Bronchial smooth muscle cell (primary cell): ENCODE measurements around the gene PCDHGB4. TPM values are rescaled to one million over a fixed set of nuclear protein-coding genes. Genes with fewer than 3 reads are reported as not detected.

Experiments
- total RNA-seq: library from RNA; depleted of rRNA; stranded (reverse); fragments of >200 nt; gene quantifications from 2 replicates; pipeline ENCODE4 v1.2.1, GENCODE V29; 2014

Gene PCDHGB4
- total RNA-seq, 1 donor from 2014 or later = 34.0 TPM

GRCh38 chr5:141412854-141413539 lies 25.5 kb downstream of the PCDHGB4 start, which contains the start of gene PCDHGA10:
Gene PCDHGA10 (plus strand): TSS chr5:141412987. CDS start chr5:141413176, 189 bp downstream.

GRCh38 chr5:141417494-141418172 lies 30.1 kb downstream of the PCDHGB4 start, which contains the start of gene PCDHGB7:
Gene PCDHGB7 (plus strand): TSS chr5:141417677. CDS start chr5:141417860, 183 bp downstream.

GRCh38 chr5:141420855-141421488 lies 33.5 kb downstream of the PCDHGB4 start, which contains the start of gene PCDHGA11:
Gene PCDHGA11 (plus strand): TSS chr5:141421051. CDS start chr5:141421228, 177 bp downstream.

GRCh38 chr5:141430332-141431113 lies 43.0 kb downstream of the PCDHGB4 start, which contains the start of gene PCDHGA12:
Gene PCDHGA12 (plus strand): TSS chr5:141430507. CDS start chr5:141430760, 253 bp downstream.

Other genes with a start within 250 kb of the PCDHGB4 start
- gene PCDHB6, start 237.6 kb upstream of the PCDHGB4 start, total RNA-seq = 0.16 and 0.17 TPM in 2 replicates
- gene PCDHB7, start 215.1 kb upstream of the PCDHGB4 start, total RNA-seq = 0.32 and 0.60 TPM in 2 replicates
- 0.32 and 0.69 TPM in 2 replicates for gene PCDHB8, start 209.9 kb upstream of the PCDHGB4 start, total RNA-seq
- gene PCDHB16, start 205.3 kb upstream of the PCDHGB4 start, total RNA-seq = 0.16 and 2.1 TPM in 2 replicates
- 0.16 and 0.69 TPM in 2 replicates for gene PCDHB9, start 200.5 kb upstream of the PCDHGB4 start, total RNA-seq
- 0.47 and 1.4 TPM in 2 replicates for gene PCDHB10, start 195.3 kb upstream of the PCDHGB4 start, total RNA-seq
- 0.16 and 0.69 TPM in 2 replicates for gene PCDHB11, start 188.1 kb upstream of the PCDHGB4 start, total RNA-seq
- gene PCDHB12, start 179.0 kb upstream of the PCDHGB4 start, total RNA-seq = 0.16 and 0.86 TPM in 2 replicates
- gene PCDHB13, start 173.8 kb upstream of the PCDHGB4 start, total RNA-seq = 0.32 and 0.94 TPM in 2 replicates
- 0.63 and 2.6 TPM in 2 replicates for gene PCDHB14, start 164.4 kb upstream of the PCDHGB4 start, total RNA-seq
- gene PCDHB15, start 142.3 kb upstream of the PCDHGB4 start, total RNA-seq = 0.32 and 0.60 TPM in 2 replicates
- gene SLC25A2, start 83.6 kb upstream of the PCDHGB4 start, total RNA-seq = 0.32 TPM in 1 of 2 replicates, not detected in the other
- 67.1 and 89.5 TPM in 2 replicates for gene TAF7, start 66.9 kb upstream of the PCDHGB4 start, total RNA-seq
- 1.3 and 1.9 TPM in 2 replicates for gene PCDHGA1, start 57.2 kb upstream of the PCDHGB4 start, total RNA-seq
- gene PCDHGA2, start 48.9 kb upstream of the PCDHGB4 start, total RNA-seq = 2.3 and 4.9 TPM in 2 replicates
- 1.0 and 1.9 TPM in 2 replicates for gene PCDHGA3, start 43.9 kb upstream of the PCDHGB4 start, total RNA-seq
- 1.5 and 3.8 TPM in 2 replicates for gene PCDHGB1, start 37.6 kb upstream of the PCDHGB4 start, total RNA-seq
- 1.1 and 4.7 TPM in 2 replicates for gene PCDHGA4, start 32.7 kb upstream of the PCDHGB4 start, total RNA-seq
- 3.0 and 4.1 TPM in 2 replicates for gene PCDHGB2, start 27.7 kb upstream of the PCDHGB4 start, total RNA-seq
- 1.6 and 2.0 TPM in 2 replicates for gene PCDHGA5, start 23.5 kb upstream of the PCDHGB4 start, total RNA-seq
- 5.1 and 5.4 TPM in 2 replicates for gene PCDHGB3, start 17.5 kb upstream of the PCDHGB4 start, total RNA-seq
- 2.4 and 3.9 TPM in 2 replicates for gene PCDHGA6, start 13.8 kb upstream of the PCDHGB4 start, total RNA-seq
- 5.7 and 11.5 TPM in 2 replicates for gene PCDHGA7, start 5.0 kb upstream of the PCDHGB4 start, total RNA-seq
- 3.5 and 4.4 TPM in 2 replicates for gene PCDHGA8, start 4.9 kb downstream of the PCDHGB4 start, total RNA-seq
- gene PCDHGB5, start 10.2 kb downstream of the PCDHGB4 start, total RNA-seq = 33.0 and 33.1 TPM in 2 replicates
- gene PCDHGA9, start 15.1 kb downstream of the PCDHGB4 start, total RNA-seq = 2.9 and 3.8 TPM in 2 replicates
- gene PCDHGB6, start 20.3 kb downstream of the PCDHGB4 start, total RNA-seq = 3.0 and 3.7 TPM in 2 replicates
- 2.3 and 7.1 TPM in 2 replicates for gene PCDHGA10, start 25.3 kb downstream of the PCDHGB4 start, total RNA-seq
- gene PCDHGB7, start 30.0 kb downstream of the PCDHGB4 start, total RNA-seq = 5.2 and 9.9 TPM in 2 replicates
- gene PCDHGA11, start 33.4 kb downstream of the PCDHGB4 start, total RNA-seq = 7.0 and 12.0 TPM in 2 replicates
- gene PCDHGA12, start 42.8 kb downstream of the PCDHGB4 start, total RNA-seq = 7.4 and 15.8 TPM in 2 replicates
- gene PCDHGC3, start 88.3 kb downstream of the PCDHGB4 start, total RNA-seq = 55.5 and 158 TPM in 2 replicates
- gene PCDHGC4, start 97.3 kb downstream of the PCDHGB4 start, total RNA-seq = 3.2 and 3.3 TPM in 2 replicates
- 3.5 and 4.4 TPM in 2 replicates for gene PCDHGC5, start 101.4 kb downstream of the PCDHGB4 start, total RNA-seq
- 17.9 and 23.5 TPM in 2 replicates for gene DIAPH1, start 231.3 kb downstream of the PCDHGB4 start, total RNA-seq
- 57.0 and 57.8 TPM in 2 replicates for gene HDAC3, start 249.2 kb downstream of the PCDHGB4 start, total RNA-seq
- 0.77 and 1.4 TPM in 2 replicates for gene RELL2, start 249.3 kb downstream of the PCDHGB4 start, total RNA-seq